H9 (cell line): Measurements from ENCODE around the gene ANKIB1. TPM values are rescaled to one million over a fixed set of nuclear protein-coding genes. Genes with fewer than 3 reads are reported as not detected.
"Not testable (repeated sequence)": the region's sequence is repeated elsewhere in the genome, so short reads cannot be mapped to it uniquely, and the experiment has no call there.

Experiments
- DNase-seq: peaks from one replicate; pipeline ENCODE4 v3.0.0-alpha.2; 2017
- H2AFZ ChIP-seq: one replicate; pipeline ENCODE4 v1.6.1; 2013; ENCODE audit warnings: mild to moderate bottlenecking, low read length, control low read depth, moderate library complexity
- H2AK5ac ChIP-seq: 2 replicates; pipeline ENCODE4 v1.6.1; 2013; ENCODE audit warnings: low read length, control low read depth, mixed read lengths; ENCODE audit not compliant: insufficient read length
- H2BK120ac ChIP-seq: one replicate; pipeline ENCODE4 v1.6.1; 2013; ENCODE audit warnings: low read depth, mild to moderate bottlenecking, low read length, control low read depth, inconsistent platforms; ENCODE audit not compliant: poor library complexity, severe bottlenecking
- H2BK12ac ChIP-seq: 2 replicates; pipeline ENCODE4 v1.6.1; 2013; ENCODE audit warnings: low read length, control low read depth, mixed read lengths, low read depth; ENCODE audit not compliant: insufficient read length
- H2BK15ac ChIP-seq: 2 replicates; pipeline ENCODE4 v1.6.1; 2013; ENCODE audit warnings: low read depth, low read length, control low read depth
- H2BK20ac ChIP-seq: one replicate; pipeline ENCODE4 v1.6.1; 2013; ENCODE audit warnings: low read depth, mild to moderate bottlenecking, low read length, control low read depth, inconsistent platforms; ENCODE audit not compliant: poor library complexity, severe bottlenecking
- H2BK5ac ChIP-seq: 2 replicates; pipeline ENCODE4 v1.6.1; 2013; ENCODE audit warnings: low read length, control low read depth, mixed read lengths; ENCODE audit not compliant: insufficient read length
- H3K14ac ChIP-seq: 2 replicates; pipeline ENCODE4 v1.6.1; 2013; ENCODE audit warnings: low read length, control low read depth; ENCODE audit not compliant: insufficient read depth
- H3K18ac ChIP-seq: 2 replicates; pipeline ENCODE4 v1.6.1; 2013; ENCODE audit warnings: low read depth, mild to moderate bottlenecking, mixed read lengths, low read length, control low read depth; ENCODE audit not compliant: insufficient read length
- H3K23ac ChIP-seq: 2 replicates; pipeline ENCODE4 v1.6.1; 2013; ENCODE audit warnings: low read length, control low read depth, mixed read lengths, low read depth; ENCODE audit not compliant: insufficient read length
- H3K23me2 ChIP-seq: 2 replicates; pipeline ENCODE4 v1.6.1; 2013; ENCODE audit warnings: low read depth, mild to moderate bottlenecking, mixed read lengths, low read length, control low read depth; ENCODE audit not compliant: insufficient read length, poor library complexity, severe bottlenecking
- H3K27ac ChIP-seq: 2 replicates; pipeline ENCODE4 v1.5.1; 2013; ENCODE audit warnings: low read length, control low read depth, mixed read lengths, low read depth; ENCODE audit not compliant: insufficient read length
- H3K27me3 ChIP-seq: 2 replicates; pipeline ENCODE4 v1.6.1; 2013; ENCODE audit warnings: low read length, control low read depth, inconsistent platforms; ENCODE audit not compliant: insufficient read depth
- H3K4ac ChIP-seq: 2 replicates; pipeline ENCODE4 v1.6.1; 2013; ENCODE audit warnings: low read depth, mild to moderate bottlenecking, control low read depth, inconsistent platforms, low read length, moderate library complexity
- H3K4me1 ChIP-seq: 2 replicates; pipeline ENCODE4 v1.6.1; 2013; ENCODE audit warnings: low read length, control low read depth, inconsistent platforms; ENCODE audit not compliant: insufficient read depth
- H3K4me2 ChIP-seq: 2 replicates; pipeline ENCODE4 v1.6.1; 2013; ENCODE audit warnings: low read length, control low read depth, mixed read lengths; ENCODE audit not compliant: insufficient read length, insufficient read depth
- H3K56ac ChIP-seq: 2 replicates; pipeline ENCODE4 v1.6.1; 2013; ENCODE audit warnings: low read depth, mild to moderate bottlenecking, mixed read lengths, low read length, control low read depth; ENCODE audit not compliant: insufficient read length
- H3K79me1 ChIP-seq: 2 replicates; pipeline ENCODE4 v1.6.1; 2013; ENCODE audit warnings: low read depth, mild to moderate bottlenecking, moderate library complexity, low read length, control low read depth, inconsistent platforms; ENCODE audit not compliant: insufficient read depth, poor library complexity, severe bottlenecking
- H3K79me2 ChIP-seq: 2 replicates; pipeline ENCODE4 v1.6.1; 2013; ENCODE audit warnings: low read length, control low read depth, inconsistent platforms; ENCODE audit not compliant: insufficient read depth
- H3K9ac ChIP-seq: 2 replicates; pipeline ENCODE4 v1.6.1; 2013; ENCODE audit warnings: low read length, control low read depth, mixed read lengths; ENCODE audit not compliant: insufficient read length; ENCODE audit errors: extremely low read depth
- H3K9me3 ChIP-seq: one replicate; pipeline ENCODE4 v1.6.1; 2013; ENCODE audit warnings: low read depth, low read length, inconsistent platforms; ENCODE audit not compliant: control insufficient read depth
- H3T11ph ChIP-seq: one replicate; pipeline ENCODE4 v1.6.1; 2013; ENCODE audit warnings: mild to moderate bottlenecking, low read length, control low read depth, inconsistent platforms
- H4K20me1 ChIP-seq: one replicate; pipeline ENCODE4 v1.6.1; 2013; ENCODE audit not compliant: control insufficient read depth, insufficient read length, insufficient read depth
- H4K5ac ChIP-seq: 2 replicates; pipeline ENCODE4 v1.6.1; 2013; ENCODE audit warnings: low read depth, mild to moderate bottlenecking, mixed read lengths, low read length, control low read depth; ENCODE audit not compliant: insufficient read length
- H4K8ac ChIP-seq: replicated peaks from 2 replicates; pipeline ENCODE4 v1.6.1; 2013; ENCODE audit warnings: low read length, control low read depth, mixed read lengths, low read depth; ENCODE audit not compliant: insufficient read length
- H4K91ac ChIP-seq: 2 replicates; pipeline ENCODE4 v1.6.1; 2013; ENCODE audit warnings: low read depth, mild to moderate bottlenecking, moderate library complexity, mixed read lengths, low read length, control low read depth; ENCODE audit not compliant: insufficient read length
- H3K27ac Mint-ChIP-seq, 3 experiments: 2 replicates in 2 of 3; 3 replicates in 1 of 3; pipeline ENCODE4 v1.8.0; 2020 to 2021; ENCODE audit warnings: mixed read lengths in 3 of 3, mild to moderate bottlenecking in 1 of 3, moderate library complexity in 1 of 3
- H3K27me3 Mint-ChIP-seq: 2 replicates; pipeline ENCODE4 v1.8.0; 2021; ENCODE audit warnings: low read depth, mild to moderate bottlenecking, moderate library complexity, mixed read lengths
- H3K36me3 Mint-ChIP-seq, 3 experiments: 2 replicates in 2 of 3; 3 replicates in 1 of 3; pipeline ENCODE4 v1.8.0; 2020 to 2021; ENCODE audit warnings: low read depth in 3 of 3, mixed read lengths in 3 of 3; ENCODE audit not compliant: insufficient read depth in 1 of 3
- H3K4me1 Mint-ChIP-seq, 2 experiments: 2 replicates each; pipeline ENCODE4 v1.8.0; 2020; ENCODE audit warnings: mixed read lengths in 2 of 2
- H3K4me3 Mint-ChIP-seq, 2 experiments: 2 replicates in 1 of 2; 3 replicates in 1 of 2; pipeline ENCODE4 v1.8.0; 2020 to 2021; ENCODE audit warnings: mild to moderate bottlenecking in 2 of 2, mixed read lengths in 2 of 2, moderate library complexity in 1 of 2
- H3K9me3 Mint-ChIP-seq, 2 experiments: 2 replicates in 1 of 2; 3 replicates in 1 of 2; pipeline ENCODE4 v1.8.0; 2020; ENCODE audit warnings: mild to moderate bottlenecking in 2 of 2, mixed read lengths in 2 of 2, moderate library complexity in 1 of 2
- CTCF ChIP-seq: fragments of 200-600 bp; sonication (generic); conservative IDR thresholded peaks from 3 replicates; pipeline ENCODE4 v1.8.0; 2021; ENCODE audit warnings: antibody characterized with exemption, mild to moderate bottlenecking
- WGBS: extraction: QIAGEN DNeasy Blood & Tissue Kit; methylation state at CpG from one replicate; pipeline ENCODE4 v1.1.7; 2013; ENCODE audit warnings: missing lambda C conversion rate, low lambda C conversion rate, mixed read lengths; ENCODE audit not compliant: insufficient read length; ENCODE audit errors: extremely low coverage; 5-methylcytosine and 5-hydroxymethylcytosine counted together
- total RNA-seq: library from RNA; stranded (reverse); gene quantifications from 2 replicates; pipeline ENCODE4 v1.2.1, GENCODE V29; 2021

Gene ANKIB1
- total RNA-seq, 1 experiment from 2014 or later: 42.0 TPM

GRCh38 chr7:92253251-92253650 is 7.5 kb downstream of the ANKIB1 start:
- H3K9me3 Mint-ChIP-seq: peaks cover 4 to 8% of the 10 kb centered on the region in 2 experiments
- no peak overlapping the region for H4K5ac ChIP-seq
- no peak overlapping the region for H3K23ac ChIP-seq
- H3K27me3 ChIP-seq: no peaks in the 10 kb centered on the region
- H2BK15ac ChIP-seq: no peak overlapping the region
- DNase-seq: no peak
- no peak overlapping the region for H3K27ac Mint-ChIP-seq
- H3K4me1 Mint-ChIP-seq: peaks cover under 1 to 5% of the 10 kb centered on the region in 2 experiments; a peak in 2 of 4 replicates
- H3K4me1 ChIP-seq: no peaks in the 10 kb centered on the region; the same call in 1 of the 2 replicates
- H2BK12ac ChIP-seq: no peak overlapping the region
- no peak overlapping the region for H4K8ac ChIP-seq
- no peak overlapping the region for H2BK120ac ChIP-seq
- H3K9me3 ChIP-seq: no peaks in the 10 kb centered on the region
- no peak overlapping the region for H3K14ac ChIP-seq
- H3K18ac ChIP-seq: no peak overlapping the region
- peaks cover 8% of the 10 kb centered on the region for H3K79me1 ChIP-seq
- H3K4ac ChIP-seq: no peak overlapping the region
- H2BK5ac ChIP-seq: no peak overlapping the region
- no CpG with 5 or more reads among the region's 1 CpG for WGBS
- no peaks in the 10 kb centered on the region for H4K20me1 ChIP-seq
- no peak overlapping the region for H3K9ac ChIP-seq
- no peak overlapping the region for H4K91ac ChIP-seq
- H3K27me3 Mint-ChIP-seq: no peaks in the 10 kb centered on the region
- H3K27ac ChIP-seq: no peak overlapping the region
- H2AK5ac ChIP-seq: no peak overlapping the region
- no peak overlapping the region for H3T11ph ChIP-seq
- H3K36me3 Mint-ChIP-seq: peaks cover 3 to 13% (median 11%) of the 10 kb centered on the region in 3 experiments
- no peak overlapping the region for H3K4me3 Mint-ChIP-seq
- H3K4me2 ChIP-seq: no peak overlapping the region
- H3K56ac ChIP-seq: no peak overlapping the region
- H2BK20ac ChIP-seq: no peak overlapping the region
- peaks cover 21% of the 10 kb centered on the region; the same call in 1 of the 2 replicates for H3K79me2 ChIP-seq
- no peak for TF ChIP-seq CTCF
- no peak overlapping the region for H2AFZ ChIP-seq
- no peaks in the 10 kb centered on the region for H3K23me2 ChIP-seq

- H3K27me3 Mint-ChIP-seq, H3K23me2 ChIP-seq, H4K20me1 ChIP-seq, H2BK12ac ChIP-seq, H3T11ph ChIP-seq, H3K4ac ChIP-seq, H3K9ac ChIP-seq, H3K9me3 Mint-ChIP-seq, H2BK20ac ChIP-seq, DNase-seq, H3K27me3 ChIP-seq, H3K9me3 ChIP-seq, H3K14ac ChIP-seq, H3K79me1 ChIP-seq, H3K4me1 Mint-ChIP-seq, H3K4me1 ChIP-seq, H4K8ac ChIP-seq, H3K56ac ChIP-seq, H2BK15ac ChIP-seq, H4K5ac ChIP-seq, H3K4me2 ChIP-seq, H2AK5ac ChIP-seq, H3K4me3 Mint-ChIP-seq, H3K27ac Mint-ChIP-seq, H3K23ac ChIP-seq, H2BK5ac ChIP-seq, H3K18ac ChIP-seq, H2AFZ ChIP-seq, H2BK120ac ChIP-seq, H3K27ac ChIP-seq, H4K91ac ChIP-seq: not testable (repeated sequence)
- peaks cover 3 to 11% (median 11%) of the 10 kb centered on the region in 3 experiments for H3K36me3 Mint-ChIP-seq
- peaks cover 17% of the 10 kb centered on the region; the same call in 1 of the 2 replicates for H3K79me2 ChIP-seq
- no CpG with 5 or more reads among the region's 1 CpG for WGBS
Measured at GRCh38 chr7:92254800-92255199, 9.0 kb downstream of the ANKIB1 start.
